Smooth muscle cell of the brain vasculature (primary cell): ENCODE data around the gene ALDH2.
A peak's percentile ranks its signal among the peaks of the same experiment; 100 is the strongest.
"Not testable (repeated sequence)": the region's sequence is repeated elsewhere in the genome, so short reads cannot be mapped to it uniquely, and the experiment has no call there.

Source experiments
- DNase-seq: peaks from one replicate; pipeline ENCODE4 v3.0.0-alpha.2; 2012; ENCODE audit warnings: low read depth, low spot score

The ALDH2 gene

DNA sequence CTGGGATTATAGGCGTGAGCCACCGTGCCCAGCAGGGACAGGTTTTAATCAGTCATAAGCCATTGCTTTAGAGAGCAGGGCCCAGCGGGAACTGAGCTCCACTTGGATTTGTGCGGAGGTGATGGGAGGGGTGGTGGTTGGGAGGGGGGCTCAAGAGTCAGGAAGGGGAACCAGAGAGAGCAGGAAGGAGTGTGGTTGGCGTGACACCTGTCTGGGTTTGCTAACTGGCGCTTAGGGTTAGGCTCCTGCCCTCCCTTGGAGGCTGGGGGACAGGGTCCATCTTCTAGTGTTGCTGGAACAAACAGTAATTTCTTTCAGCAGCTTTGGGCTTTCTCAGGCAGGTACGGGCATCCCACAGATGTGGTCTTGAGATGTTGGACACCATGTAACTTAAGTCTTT lies 7.5 kb upstream of the ALDH2 start:
- no peak for DNase-seq

DNA sequence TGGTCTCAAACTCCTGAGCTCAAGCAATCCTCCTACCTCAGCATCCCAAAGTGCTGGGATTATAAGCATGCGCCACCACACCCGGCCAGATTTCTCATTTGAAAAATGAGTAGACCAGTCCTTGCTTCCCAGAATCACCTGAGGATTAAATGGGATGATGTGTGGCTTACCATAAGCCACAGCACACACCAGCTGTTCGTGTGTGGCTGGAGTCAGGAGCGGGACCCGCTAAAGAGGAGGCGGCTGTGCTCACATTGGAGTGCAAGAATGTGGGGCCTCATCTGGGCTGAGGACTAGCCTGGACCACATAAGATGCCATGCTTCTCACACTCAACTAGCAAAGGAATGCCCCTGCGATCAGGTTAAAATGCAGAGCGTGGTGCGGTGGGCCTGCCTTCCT lies 6.7 kb upstream of the ALDH2 start:
- no peak for DNase-seq

DNA sequence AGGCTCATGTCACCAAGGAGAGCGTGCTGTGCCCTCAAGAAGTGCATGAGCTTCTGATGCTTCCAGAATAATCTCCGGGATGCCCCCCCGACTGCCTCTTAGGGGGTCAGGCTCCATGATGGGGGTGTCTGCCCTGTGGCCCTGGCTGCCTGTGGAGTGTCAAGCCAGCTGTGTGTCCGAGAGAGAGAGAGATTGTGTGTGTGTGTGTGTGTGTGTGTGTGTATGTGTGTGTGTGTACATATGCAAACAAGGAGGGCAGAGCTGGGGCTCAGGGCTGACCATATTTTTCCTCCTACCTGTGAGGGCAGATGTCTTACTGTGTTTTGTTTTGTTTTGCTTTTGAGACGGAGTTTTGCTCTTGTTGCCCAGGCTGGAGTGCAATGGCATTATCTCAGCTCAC lies 5.6 kb upstream of the ALDH2 start:
- DNase-seq: no peak

DNA sequence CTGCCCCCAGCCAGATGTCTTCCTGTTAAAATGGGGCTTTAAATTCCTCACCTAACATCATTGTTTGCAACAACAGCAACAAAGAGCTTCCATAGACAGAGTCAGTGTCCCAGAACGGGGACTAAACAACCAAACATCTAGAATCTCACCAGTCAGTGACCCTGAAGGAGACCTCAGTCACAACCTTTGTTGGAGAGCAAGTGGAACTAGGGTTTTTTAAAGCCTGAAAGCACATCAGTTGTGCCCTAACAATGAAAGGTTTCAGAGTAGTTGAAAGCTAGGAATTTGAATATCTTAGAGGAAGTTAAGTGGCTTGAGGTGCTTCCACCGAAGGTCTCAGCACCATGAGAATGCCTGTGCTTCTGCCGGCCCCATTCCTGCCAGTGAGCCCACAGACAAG lies 5.0 kb upstream of the ALDH2 start:
- no peak for DNase-seq

DNA sequence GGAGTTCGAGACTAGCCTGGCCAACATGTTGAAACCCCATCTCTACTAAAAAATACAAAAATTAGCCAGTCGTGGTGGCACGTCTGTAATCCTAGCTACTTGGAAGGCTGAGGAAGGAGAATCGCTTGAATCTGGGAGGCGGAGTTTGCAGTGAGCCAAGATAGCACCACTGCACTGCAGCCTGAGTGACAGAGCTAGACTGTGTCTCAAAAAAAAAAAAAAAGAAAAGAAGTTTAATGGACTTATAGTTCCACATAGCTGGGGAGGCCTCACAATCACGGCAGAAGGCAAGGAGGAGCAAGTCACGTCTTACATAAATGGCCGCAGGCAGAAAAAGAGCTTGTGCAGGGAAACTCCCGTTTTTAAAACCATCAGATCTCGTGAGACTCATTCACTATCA lies 3.2 kb upstream of the ALDH2 start:
- not testable (repeated sequence) for DNase-seq

DNA sequence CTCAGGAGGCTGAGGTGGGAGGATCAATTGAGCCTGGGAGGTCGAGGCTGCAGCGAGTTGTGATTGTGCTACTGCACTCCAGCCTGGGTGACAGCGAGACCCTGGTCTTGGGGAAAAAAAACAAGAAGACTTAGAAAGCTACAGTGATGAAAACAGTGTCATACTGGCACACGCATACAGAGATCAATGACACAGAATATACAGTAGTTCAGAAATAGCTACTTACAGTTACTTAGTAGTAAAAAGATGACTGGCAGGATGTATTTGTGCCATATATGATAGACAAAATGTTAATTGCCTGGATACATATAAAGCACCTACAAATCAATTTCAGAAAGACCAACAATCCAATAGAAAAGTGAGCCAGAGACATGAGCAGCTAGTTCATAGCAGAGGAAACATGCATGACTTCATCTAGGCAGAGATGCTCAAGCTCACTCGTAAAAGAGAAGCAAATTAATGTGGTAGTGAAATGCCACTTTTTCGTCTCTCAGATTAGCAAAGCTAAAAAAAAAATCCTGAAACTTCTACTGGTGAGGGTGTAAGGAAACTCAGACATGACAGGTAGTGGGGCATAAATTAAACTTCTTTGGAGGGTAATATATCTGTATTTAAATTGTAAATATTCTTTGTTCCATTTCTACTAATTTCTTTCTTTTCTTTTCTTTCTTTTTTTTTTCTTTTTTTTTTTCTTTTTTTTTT lies 2.5 kb upstream of the ALDH2 start:
- no peak for DNase-seq

DNA sequence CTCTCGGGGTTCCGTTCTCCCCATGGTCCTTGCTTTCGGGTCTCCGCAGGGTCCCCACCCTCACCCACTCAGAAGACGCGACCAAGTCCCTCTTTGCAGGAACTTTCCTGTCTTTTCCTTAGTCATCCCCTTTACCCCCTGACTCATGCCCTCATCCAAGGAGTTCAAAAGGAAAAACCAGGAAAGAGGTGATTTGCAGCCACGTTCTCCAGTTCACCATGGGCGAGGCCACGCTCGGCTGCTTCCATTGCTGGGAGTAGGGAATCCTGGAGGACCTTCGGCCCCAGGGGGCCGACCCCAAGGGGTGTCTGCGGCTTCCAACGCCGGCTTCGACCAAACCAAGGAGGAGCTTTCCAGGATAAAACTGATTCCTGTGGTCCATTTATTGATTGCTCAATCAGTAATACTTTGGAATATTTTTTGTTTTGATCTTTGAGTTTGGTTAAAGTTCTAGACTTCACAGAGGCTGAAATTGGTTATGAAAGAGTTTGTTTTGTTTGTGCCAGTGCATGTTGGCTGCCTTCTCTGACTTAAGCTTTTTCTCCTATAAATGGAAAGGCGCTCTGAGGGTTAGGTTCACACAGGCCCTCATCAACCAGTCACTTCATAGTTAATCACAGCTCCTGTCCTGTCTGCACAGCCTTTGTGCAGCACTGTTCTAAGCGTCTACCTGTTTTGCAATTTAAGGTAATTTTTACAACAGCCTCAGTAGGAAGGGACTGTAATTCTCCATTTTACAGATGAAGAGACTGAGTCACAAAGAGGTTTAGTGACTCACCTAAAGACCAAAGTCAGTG lies 827 bp downstream of the ALDH2 start:
- no peak for DNase-seq

DNA sequence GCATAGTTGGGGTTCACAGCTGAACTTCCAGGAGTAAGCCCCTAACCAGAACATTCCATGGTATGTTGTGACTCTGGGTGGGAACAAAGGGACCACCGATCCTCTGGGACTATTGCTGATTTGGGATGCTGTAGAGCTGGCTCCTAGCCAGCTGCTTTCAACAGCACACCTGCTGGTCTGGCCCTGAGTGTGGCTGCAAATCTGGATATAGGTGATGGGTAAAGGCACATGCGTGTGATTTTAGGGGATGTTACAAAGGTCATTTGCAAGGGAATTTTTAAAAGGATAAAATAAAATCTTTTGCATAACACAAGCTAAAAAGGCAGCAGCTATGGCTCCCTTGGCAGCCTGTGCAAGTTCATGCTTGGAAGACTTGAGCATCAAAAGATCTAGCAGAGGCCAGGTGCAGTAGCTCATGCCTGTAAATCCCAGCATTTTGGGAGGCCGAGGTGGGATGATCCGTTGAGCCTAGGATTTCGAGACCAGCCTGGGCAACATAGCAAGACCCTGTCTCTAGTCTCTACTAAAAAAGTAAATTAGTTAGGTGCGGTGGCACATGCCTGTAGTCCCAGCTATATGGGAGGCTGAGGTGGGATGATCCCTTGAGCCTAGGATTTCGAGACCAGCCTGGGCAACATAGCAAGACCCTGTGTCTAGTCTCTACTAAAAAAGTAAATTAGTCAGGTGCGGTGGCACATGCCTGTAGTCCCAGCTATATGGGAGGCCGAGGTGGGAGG lies 1.6 kb downstream of the ALDH2 start:
- DNase-seq: no peak

DNA sequence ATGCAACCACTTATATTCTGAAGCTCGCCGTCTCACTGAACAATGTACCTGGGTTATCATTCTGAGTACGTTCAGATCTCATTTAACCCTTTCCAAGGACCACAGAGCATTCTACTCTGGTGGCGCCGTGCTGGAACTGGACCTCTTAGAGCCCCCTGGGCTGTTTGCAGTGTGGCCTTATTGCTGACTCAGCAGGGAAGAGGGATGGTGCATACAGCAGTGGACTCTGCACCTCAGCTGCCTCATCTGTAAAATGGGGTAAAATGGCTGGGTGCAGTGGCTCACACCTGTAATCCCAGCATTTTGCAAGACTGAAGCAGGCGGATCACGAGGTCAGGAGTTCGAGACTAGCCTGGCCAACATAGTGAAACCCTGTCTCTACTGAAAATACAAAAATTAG lies 2.9 kb downstream of the ALDH2 start:
- no peak for DNase-seq

DNA sequence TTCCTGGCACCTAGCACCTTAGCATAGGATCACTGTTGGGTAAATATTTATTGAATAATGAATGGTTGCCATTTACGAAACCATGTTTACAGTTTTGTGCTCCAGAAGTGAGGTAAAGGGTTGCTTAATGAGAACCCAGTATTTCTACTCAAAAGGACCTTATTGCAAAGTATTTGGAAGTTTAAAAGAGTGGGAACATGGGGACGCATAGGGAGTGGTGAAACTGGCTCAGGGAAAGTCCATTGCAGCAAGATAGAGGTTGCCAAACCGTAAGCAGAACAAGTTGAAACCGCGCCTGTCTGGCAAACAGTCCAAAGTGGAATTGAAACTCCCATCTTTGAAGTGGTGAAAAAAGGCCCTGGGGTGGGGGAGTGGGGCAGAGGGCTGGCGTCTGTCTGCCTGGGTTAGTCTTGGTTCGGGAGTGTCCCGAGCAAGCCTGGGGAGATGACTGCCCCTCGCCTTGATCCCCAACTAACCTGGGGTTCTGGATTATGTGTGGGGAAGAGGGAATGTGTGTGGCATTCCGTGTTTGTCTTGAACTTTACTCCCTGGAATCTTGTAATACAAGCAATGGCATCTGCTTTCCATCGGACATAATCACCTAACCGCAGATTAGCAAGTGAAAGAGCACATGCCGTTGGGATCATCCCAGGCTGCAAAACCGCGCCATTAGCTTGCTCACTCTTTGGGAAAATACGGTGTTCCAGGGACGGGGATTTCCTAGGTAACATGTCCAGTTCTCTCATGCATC lies 7.2 kb downstream of the ALDH2 start:
- no peak for DNase-seq

DNA sequence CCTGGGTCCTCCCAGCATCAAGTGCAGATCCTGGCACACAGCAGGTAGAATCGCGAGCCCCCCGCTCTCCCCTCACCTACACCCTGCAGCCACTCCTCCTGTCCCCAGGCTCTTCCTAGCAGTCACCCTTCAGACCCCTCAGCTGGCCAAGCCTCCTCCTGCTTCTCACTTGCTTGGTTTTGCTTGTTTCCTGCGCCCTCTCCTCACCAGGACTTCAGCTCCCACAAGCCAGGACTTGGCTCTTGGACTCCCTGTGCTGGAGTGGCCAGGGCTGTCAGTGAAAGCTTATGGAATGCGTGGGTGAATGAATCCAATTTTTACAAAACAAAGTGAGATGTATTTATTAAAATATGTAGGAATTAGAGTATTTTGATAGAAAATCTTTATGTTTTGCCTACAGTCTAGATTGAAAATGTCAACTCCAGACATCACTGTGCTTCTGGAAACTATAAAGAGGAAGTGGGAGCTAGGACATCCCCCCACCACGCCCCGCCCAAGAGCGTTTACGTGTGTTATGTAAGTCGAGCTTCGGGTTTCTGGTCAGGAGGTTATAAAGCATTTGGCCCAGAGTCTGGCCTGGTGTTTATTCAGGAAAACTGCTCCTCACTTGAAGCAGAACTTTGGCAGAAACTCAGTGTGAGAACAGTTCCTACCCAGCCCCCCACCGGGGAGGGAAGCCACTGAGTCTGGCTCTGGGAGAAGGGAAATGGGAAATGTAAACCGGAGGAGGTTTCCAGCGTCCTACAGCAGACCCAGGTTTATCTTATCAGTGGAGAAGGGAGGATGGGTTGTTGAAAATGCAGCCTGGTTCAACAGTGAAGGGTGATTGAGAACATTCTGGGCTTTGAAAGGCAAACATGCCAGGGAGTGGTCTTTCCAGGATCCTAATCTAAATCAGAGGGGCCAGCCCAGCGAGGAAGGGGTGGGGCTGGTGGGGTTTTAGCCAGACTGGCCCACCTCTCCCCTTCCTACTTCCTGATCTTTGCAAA lies 8.8 kb downstream of the ALDH2 start:
- peak; percentile 74 for DNase-seq

DNA sequence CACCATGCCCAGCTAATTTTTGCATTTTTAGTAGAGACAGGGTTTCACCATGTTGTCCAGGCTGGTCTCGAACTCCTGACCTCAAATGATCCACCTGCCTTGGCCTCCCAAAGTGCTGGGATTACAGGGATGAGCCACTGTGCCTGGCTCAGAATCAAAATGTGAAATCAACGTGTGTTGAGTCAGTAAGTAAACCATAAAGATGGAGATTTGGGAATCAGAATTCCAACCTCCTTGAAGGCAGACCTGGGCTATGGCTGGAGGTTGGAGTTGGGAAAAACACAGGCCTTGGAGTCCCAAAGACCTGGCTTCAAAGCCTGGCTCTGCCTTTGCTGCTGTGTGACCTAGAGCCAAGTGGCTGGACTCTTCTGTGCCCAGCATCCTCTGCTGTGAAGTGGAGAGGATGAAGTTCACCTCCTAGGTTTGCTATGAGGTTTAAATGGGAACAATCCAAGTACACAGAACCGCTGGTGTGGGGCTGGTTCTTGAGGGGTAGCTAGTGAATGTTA lies 10.2 kb downstream of the ALDH2 start:
- no peak for DNase-seq

DNA sequence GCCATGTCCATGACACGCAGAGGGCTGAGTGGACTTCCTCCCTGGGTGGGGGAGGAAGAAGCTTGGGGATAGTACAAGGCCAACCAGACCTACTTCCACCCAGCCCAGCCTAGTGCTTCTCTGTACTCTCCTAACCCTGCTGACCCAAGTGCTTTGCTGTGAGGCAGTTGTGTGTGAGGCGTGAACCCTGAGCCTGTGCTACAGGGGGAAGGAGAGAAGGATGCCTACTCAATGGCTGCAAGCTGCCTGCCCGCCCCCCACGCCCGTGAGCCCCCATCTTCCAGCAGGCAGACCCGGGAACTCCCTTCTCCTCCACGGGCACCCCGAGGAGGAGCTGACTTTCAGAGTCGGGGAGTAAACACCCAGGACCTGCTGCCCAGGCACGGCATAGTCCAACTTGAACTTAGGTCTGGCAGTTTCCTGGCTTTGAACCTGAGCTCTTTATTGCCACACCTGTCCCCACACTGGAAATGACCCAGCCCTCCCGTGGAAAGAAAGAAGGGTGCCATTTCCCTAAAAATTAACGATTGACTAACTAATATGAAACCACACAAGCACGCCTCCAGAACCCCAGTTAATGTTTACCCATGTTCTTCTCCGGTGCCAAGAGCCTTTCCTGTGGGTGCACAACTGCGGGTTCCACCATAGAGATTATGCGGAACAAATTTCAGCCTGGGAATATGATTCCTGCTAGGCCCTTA lies 10.8 kb downstream of the ALDH2 start:
- no peak for DNase-seq

DNA sequence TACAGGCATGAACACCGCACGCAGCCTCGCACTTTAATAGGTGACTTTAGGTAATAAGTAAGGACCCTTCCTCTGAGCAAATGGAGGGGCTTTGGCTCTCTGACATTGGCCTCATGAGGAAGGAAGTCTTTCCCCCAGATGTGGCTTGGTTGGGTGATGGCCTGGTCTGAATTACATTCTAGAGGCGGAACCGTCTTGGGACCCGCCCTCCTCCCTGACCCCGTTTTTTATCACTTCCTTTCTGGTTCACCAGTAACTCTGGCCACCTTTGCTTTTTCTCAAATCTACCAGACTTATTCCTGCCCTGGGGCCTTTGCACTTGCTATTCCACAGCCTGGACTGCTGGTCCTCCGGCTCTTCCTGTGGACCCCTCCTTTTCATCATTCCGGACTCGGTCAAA lies 13.4 kb downstream of the ALDH2 start:
- DNase-seq: no peak

DNA sequence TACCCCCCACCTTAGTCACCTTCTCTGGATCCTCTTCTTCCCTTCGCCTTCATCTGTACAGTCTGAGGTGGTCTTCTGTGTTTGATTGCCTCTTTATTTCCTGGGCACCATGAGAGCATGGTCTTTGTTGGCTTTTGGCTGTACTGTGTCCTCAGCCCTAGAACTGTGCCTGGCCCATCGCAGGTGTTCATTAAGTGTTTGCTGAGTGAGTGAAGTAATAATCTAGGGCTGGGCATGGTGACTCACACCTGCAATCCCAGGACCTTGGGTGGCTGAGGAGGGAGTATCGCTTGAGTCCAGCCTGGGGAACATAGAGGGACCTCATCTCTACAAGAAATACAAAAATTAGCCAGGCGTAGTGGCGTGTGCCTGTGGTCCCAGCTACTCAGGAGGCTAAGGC lies 13.9 kb downstream of the ALDH2 start:
- no peak for DNase-seq

DNA sequence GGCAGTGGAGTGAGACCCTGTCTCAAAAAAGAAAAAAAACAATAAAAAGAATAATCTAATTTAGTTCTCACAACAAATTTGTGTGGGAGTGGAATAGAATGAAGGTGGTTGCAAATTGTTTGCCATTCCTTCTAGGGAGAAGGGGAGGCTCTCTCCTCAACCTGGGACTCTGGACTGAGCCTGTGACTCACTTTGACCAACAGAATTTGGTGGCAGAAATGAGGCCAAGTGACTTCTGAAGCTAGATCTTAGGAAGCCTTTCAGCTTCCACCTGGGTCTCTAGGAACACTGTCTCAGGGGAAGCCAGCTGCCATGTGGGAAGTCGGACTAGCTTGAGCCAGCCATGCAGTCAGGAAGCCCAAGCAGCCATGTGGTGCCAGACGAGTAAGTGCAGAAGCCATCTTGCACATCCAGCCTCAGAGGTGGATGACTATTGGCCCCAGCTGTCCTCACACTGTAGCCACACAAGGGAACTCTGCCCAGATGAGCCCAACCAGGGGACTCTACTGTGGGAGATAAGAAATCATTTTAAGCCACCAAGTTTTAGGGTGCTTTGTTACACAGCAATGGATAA lies 14.4 kb downstream of the ALDH2 start:
- no peak for DNase-seq

DNA sequence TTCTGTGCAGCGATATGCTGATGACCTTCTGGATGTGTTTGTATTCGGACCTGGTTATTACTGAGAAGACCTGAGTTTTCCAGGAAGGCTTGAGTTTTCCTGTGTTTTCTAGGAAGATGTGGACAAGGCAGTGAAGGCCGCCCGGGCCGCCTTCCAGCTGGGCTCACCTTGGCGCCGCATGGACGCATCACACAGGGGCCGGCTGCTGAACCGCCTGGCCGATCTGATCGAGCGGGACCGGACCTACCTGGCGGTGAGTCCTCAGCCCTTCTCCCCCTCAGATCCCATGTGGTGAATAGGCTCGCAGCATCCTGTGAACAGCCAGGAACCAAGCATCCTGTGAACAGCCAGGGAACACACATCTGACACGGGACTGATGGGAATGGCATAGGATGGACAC lies 16.3 kb downstream of the ALDH2 start:
- DNase-seq: no peak

DNA sequence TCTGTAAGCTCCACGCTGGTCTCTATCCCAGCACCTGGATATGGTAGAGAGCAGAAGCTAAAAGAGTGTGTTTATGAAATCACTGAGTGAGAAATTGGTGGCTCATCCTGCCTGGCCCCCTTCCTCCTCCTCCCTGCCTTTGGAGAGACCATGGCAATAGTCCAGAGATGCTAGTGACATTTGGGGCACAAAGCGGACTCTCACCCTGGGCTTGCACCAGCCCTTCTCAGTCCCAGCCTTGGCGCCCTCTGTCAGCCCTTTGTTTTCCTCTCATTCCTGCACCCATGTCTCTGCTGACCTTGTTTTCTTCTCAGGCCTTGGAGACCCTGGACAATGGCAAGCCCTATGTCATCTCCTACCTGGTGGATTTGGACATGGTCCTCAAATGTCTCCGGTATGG lies 18.2 kb downstream of the ALDH2 start:
- no peak for DNase-seq

DNA sequence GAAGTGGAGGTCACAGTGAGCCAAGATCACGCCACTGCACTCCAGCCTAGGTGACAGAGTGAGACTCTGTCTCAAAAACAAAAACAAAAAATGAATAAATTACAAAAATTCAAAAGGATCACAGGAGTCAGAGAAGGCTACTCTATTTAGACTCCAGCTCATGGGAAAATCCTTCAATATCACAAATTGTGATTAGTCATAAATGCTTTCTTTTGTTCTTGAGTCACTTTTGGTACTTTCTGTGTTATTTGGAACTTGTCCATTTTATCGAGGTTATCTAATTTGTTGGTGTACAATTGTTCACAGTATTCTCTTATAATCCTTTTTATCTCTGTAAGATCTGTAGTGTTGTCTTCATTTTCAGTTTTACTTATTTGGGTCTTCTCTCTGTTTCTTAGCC lies 18.9 kb downstream of the ALDH2 start:
- no peak for DNase-seq
